Psoas muscle (tissue), 8 donors: Measurements from ENCODE around the gene PROSER2. TPM values are rescaled to one million over a fixed set of nuclear protein-coding genes. Genes with fewer than 3 reads are reported as not detected.

Experiments used
- ATAC-seq, 4 donors: fragments of 200-7000 bp; cut with Tn5 transposase; one replicate each; pipeline ENCODE4 v1.9.1; 2020; ENCODE audit warnings: moderate library complexity in 3 of 4, mild to moderate bottlenecking in 2 of 4
- DNase-seq, 2 donors: peaks; one replicate each; pipeline ENCODE4 v3.0.0-alpha.2; 2020
- H3K27ac ChIP-seq: fragments of 200-600 bp; one replicate; pipeline ENCODE4 v1.8.0; 2022
- H3K27me3 ChIP-seq, 3 donors: fragments of 200-600 bp in 1 of 3; one replicate each; pipeline versions ENCODE4 v1.6.1 to v1.8.0; 2013 to 2022; ENCODE audit warnings: low read length in 2 of 3, mild to moderate bottlenecking in 2 of 3, moderate library complexity in 1 of 3; ENCODE audit not compliant: insufficient read depth in 3 of 3
- H3K36me3 ChIP-seq, 2 donors: fragments of 200-600 bp in 1 of 2; one replicate each; pipeline versions ENCODE4 v1.6.1 to v1.8.0; 2013 to 2022; ENCODE audit warnings: low read depth in 1 of 2, mild to moderate bottlenecking in 1 of 2, moderate library complexity in 1 of 2; ENCODE audit not compliant: insufficient read depth in 1 of 2
- H3K4me1 ChIP-seq: fragments of 200-600 bp; one replicate; pipeline ENCODE4 v1.8.0; 2022
- H3K4me3 ChIP-seq: fragments of 200-600 bp; one replicate; pipeline ENCODE4 v1.8.0; 2022; ENCODE audit warnings: mild to moderate bottlenecking
- H3K9me3 ChIP-seq: fragments of 200-600 bp; one replicate; pipeline ENCODE4 v1.8.0; 2022
- WGBS, 3 donors: extraction: QIAGEN DNeasy Blood & Tissue Kit; methylation state at CpG; one replicate each; pipeline versions ENCODE4 v1.1.6 to v1.1.7; 2013; 5-methylcytosine and 5-hydroxymethylcytosine counted together
- intact Hi-C, 2 donors: fragments of 100-400 bp; cut with DNase I; formaldehyde crosslinking; loops; one replicate each; pipeline versions ENCODE4 v1.11.0 to v1.14.2; 2022
- polyA plus RNA-seq, 3 donors: library from polyadenylated mRNA; stranded (reverse); fragments of 200-250 nt; gene quantifications; one replicate each; pipeline ENCODE4 v1.2.3, GENCODE V29; 2013
- total RNA-seq, 4 donors: library from RNA; stranded (reverse); fragmentation: NEBNext Ultra II Directional in 2 of 4; extraction: Animal tissue kit (Norgen Biotek cat#: 25700) in 2 of 4; gene quantifications; one replicate each; pipeline versions ENCODE4 v1.2.1 to v1.2.4, GENCODE V29; 2021 to 2023
- TF ChIP-seq, protein P1 (sequence below): fragments of 200-600 bp; IDR thresholded peaks from one replicate; pipeline ENCODE4 v1.8.0; 2022; ENCODE audit warnings: antibody characterized with exemption
- donor health status: healthy with polysubstance abuse.
- donor health status: DM: no; HTN: no; CAD: no; lungs with moderate emphysema.
- donor health status: Bipolar disorder and iron deficiency.
- donor health status: healthy.
- donor health status: DM: yes; HTN: yes; CAD: no.
- donor health status: DM: no; HTN: no; CAD: no.
- donor health status: DM: no; HTN: no; CAD: no.
- donor health status: DM: yes; HTN: yes; CAD: no.

PROSER2 gene
- total and polyA plus RNA-seq, 7 donors, result 0.63 to 2.8 (median 1.2) TPM

- no peak for DNase-seq
- no peak for ATAC-seq
- H3K36me3 ChIP-seq, result no peaks in the 10 kb centered on the region
- TF ChIP-seq, protein P1, sequence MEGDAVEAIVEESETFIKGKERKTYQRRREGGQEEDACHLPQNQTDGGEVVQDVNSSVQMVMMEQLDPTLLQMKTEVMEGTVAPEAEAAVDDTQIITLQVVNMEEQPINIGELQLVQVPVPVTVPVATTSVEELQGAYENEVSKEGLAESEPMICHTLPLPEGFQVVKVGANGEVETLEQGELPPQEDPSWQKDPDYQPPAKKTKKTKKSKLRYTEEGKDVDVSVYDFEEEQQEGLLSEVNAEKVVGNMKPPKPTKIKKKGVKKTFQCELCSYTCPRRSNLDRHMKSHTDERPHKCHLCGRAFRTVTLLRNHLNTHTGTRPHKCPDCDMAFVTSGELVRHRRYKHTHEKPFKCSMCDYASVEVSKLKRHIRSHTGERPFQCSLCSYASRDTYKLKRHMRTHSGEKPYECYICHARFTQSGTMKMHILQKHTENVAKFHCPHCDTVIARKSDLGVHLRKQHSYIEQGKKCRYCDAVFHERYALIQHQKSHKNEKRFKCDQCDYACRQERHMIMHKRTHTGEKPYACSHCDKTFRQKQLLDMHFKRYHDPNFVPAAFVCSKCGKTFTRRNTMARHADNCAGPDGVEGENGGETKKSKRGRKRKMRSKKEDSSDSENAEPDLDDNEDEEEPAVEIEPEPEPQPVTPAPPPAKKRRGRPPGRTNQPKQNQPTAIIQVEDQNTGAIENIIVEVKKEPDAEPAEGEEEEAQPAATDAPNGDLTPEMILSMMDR, result no peak
- 94 to 96% (median 96%) methylated on average over 10 to 11 of the region's 11 CpGs for WGBS, 3 donors
- no peaks in the 10 kb centered on the region for H3K27me3 ChIP-seq
- H3K27ac ChIP-seq, result no peak overlapping the region
- H3K4me1 ChIP-seq, result no peaks in the 10 kb centered on the region
- H3K4me3 ChIP-seq, result no peak overlapping the region
- intact Hi-C loops, result no loop called here
- H3K9me3 ChIP-seq, result no peaks in the 10 kb centered on the region
Observed at GRCh38 chr10:11853468-11853867, 30.3 kb downstream of the PROSER2 start.

DNA sequence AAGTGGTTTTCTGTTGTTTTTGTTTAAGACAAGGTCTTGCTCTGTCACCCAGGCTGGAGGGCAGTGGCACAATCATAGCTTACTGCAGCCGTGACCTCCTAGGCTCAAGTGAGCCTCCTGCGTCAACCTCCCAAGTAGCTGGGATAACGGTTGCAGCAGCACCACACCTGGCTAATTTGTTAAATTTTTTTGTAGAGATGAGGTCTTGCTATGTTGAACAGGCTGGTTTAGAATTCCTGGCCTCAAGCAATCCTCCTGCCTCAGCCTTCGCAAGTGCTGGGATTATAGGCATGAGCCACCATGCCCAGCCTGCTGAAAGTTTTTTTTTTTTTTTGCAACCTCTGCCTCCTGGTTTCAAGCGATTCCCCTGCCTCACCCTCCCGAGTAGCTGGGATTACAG is 31.1 kb downstream of the PROSER2 start:
- no peak for ATAC-seq
- DNase-seq, result no peak
- H3K27me3 ChIP-seq, result no peaks in the 10 kb centered on the region
- H3K4me3 ChIP-seq, result no peak overlapping the region
- no peaks in the 10 kb centered on the region for H3K9me3 ChIP-seq
- no peaks in the 10 kb centered on the region for H3K36me3 ChIP-seq
- intact Hi-C loops, result no loop called here
- H3K27ac ChIP-seq, result no peak overlapping the region
- TF ChIP-seq, protein P1, result no peak
- H3K4me1 ChIP-seq, result no peaks in the 10 kb centered on the region
- WGBS, 3 donors, result 82 to 91% (median 87%) methylated on average over 6 of the region's 6 CpGs

- Histone ChIP-seq H3K9me3 (no peaks in the 10 kb centered on the region), H3K27me3 (no peaks in the 10 kb centered on the region), H3K4me1 (no peaks in the 10 kb centered on the region), H3K4me3 (no peak overlapping the region), H3K36me3 (no peaks in the 10 kb centered on the region), H3K27ac (no peak overlapping the region)
- TF ChIP-seq, protein P1, result no peak
- intact Hi-C loops, result no loop called here
- ATAC-seq (no peak), DNase-seq (no peak)
- WGBS, 3 donors, result 78 to 81% (median 81%) methylated on average over 17 of the region's 17 CpGs
Observed at GRCh38 chr10:11856089-11856488, 32.9 kb downstream of the PROSER2 start.

DNA sequence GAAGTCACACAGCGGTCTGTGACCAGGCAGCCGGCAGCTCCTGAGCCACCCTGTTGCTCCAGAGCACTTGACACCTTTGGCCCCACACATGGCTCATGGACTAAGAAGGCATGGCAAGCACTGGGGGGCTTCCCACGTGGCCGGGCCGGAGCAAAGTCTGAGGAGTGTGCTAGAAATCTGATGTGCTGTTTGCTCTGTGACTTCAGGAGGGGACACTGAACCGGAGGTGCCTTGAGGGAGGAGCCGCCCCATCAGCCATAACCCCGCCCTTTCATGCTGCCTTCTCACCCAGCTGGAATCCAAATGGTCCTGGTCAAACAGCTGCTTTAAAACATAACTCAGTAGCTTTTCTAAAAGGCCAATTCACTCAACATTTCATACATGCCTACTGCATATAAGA is 33.5 kb downstream of the PROSER2 start:
- no peaks in the 10 kb centered on the region for H3K4me1 ChIP-seq
- H3K9me3 ChIP-seq, result no peaks in the 10 kb centered on the region
- intact Hi-C loops, result no loop called here
- 79 to 83% (median 79%) methylated on average over 8 of the region's 8 CpGs for WGBS, 3 donors
- no peak overlapping the region for H3K4me3 ChIP-seq
- DNase-seq, result no peak
- H3K27ac ChIP-seq, result no peak overlapping the region
- H3K36me3 ChIP-seq, result no peaks in the 10 kb centered on the region
- ATAC-seq, result no peak
- TF ChIP-seq, protein P1, result no peak
- no peaks in the 10 kb centered on the region for H3K27me3 ChIP-seq

GRCh38 chr10:11858093-11858492 is 34.9 kb downstream of the PROSER2 start:
- H3K4me1 ChIP-seq, result no peaks in the 10 kb centered on the region
- no peaks in the 10 kb centered on the region for H3K36me3 ChIP-seq
- no peak overlapping the region for H3K27ac ChIP-seq
- DNase-seq (no peak), ATAC-seq (no peak)
- no peak overlapping the region for H3K4me3 ChIP-seq
- no peaks in the 10 kb centered on the region for H3K27me3 ChIP-seq
- 77 to 83% (median 78%) methylated on average over 6 of the region's 6 CpGs for WGBS, 3 donors
- intact Hi-C loops, result no loop called here
- TF ChIP-seq, protein P1, result no peak
- no peaks in the 10 kb centered on the region for H3K9me3 ChIP-seq
